ENCODE measurements around the gene ENO1.
"Not testable (repeated sequence)": the region's sequence is repeated elsewhere in the genome, so short reads cannot be mapped to it uniquely, and the experiment has no call there.

Gene ENO1

DNA sequence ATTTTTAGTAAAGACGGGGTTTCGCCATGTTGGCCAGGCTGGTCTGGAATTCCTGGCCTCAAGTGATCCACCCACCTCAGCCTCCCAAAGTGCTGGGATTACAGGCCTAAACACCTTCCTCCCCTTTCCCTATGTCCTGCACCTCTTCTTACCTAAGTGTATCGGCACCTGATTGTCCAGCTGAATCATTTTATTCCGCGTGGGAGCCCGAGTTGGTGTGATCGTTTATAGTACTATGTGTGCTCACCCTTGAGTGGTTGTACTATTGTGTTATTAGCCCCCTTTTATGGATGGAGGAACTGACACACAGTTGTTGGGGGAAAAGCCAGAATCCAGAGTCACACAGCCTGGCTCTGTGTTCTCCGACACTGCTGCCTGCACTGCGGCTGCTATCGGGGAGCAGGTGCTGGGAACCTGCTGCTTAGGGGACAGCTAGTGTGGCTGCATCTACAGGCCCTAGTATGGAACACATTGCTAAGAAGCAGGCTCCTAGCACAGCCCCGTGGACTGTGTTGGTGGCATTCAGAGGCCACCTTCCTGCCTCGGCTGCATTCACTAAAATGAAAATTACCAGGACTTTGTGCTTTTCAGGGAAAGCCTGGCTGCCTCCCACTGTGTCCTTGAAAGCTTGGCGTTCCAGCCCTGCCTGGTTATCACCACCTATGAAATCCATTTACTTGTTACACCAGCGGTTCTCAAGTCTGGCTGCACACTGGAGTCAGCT, 21.6 kb downstream of the ENO1 start:
- Mint-ChIP-seq H3K27ac (peak overlapping the region; percentile 46), H3K27me3 (no peaks in the 10 kb centered on the region), H3K4me3 (no peak overlapping the region), H3K36me3 (ENCODE audit: low read depth) (peaks cover 38% of the 10 kb centered on the region), H3K9me3 (no peaks in the 10 kb centered on the region), H3K4me1 (peaks cover 26% of the 10 kb centered on the region)
- no peak for ATAC-seq
- no peak for DNase-seq

DNA sequence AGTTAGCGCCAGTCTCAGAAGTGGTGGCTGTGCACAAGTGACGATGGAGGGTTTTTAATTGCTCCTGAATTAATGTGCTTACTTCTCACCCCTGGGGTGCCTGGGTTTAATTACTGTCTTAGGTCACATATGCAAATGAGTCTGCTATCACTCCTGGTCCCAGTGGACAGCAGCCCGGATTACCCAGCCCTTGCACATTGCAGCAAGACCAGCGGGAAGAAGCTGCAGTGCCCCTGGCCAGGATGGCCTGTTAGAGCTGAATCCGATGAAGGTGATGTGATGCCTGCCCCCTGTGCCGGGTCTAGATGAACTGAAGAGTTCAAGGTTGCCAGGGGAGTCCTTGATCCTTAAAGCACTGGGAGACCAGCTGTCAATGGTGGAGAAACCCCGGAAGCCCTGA, 24.2 kb downstream of the ENO1 start:
- no peak for DNase-seq
- H3K4me1 Mint-ChIP-seq = peaks cover 12% of the 10 kb centered on the region
- no peak overlapping the region for H3K27ac Mint-ChIP-seq
- no peaks in the 10 kb centered on the region for H3K9me3 Mint-ChIP-seq
- no peak for ATAC-seq
- no peak overlapping the region for H3K4me3 Mint-ChIP-seq
- peaks cover 16% of the 10 kb centered on the region for H3K36me3 Mint-ChIP-seq (ENCODE audit: low read depth)
- no peaks in the 10 kb centered on the region for H3K27me3 Mint-ChIP-seq

DNA sequence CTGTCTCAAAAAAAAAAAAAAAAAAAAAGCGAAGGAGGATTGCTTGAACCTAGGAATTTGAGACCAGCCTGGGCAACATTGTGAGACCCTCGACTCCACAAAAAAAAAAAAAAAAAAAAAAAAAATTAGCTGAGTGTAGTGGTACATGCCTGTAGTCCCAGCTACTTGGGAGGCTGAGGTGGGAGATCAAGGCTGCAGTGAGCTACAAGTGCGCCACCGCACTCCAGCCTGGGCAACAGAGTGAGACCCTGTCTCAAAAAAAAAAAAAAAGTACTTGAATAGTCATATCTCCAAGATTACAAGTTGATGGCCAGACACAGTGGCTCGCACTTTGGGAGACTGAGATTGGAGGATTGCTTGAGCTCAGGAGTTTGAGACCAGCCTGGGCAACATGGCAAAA, 27.4 kb downstream of the ENO1 start:
- Mint-ChIP-seq H3K4me1 (no peaks in the 10 kb centered on the region), H3K36me3 (ENCODE audit: low read depth) (no peaks in the 10 kb centered on the region), H3K4me3 (no peak overlapping the region), H3K27me3 (no peaks in the 10 kb centered on the region), H3K27ac (no peak overlapping the region), H3K9me3 (no peaks in the 10 kb centered on the region)
- ATAC-seq (no peak), DNase-seq (no peak)

DNA sequence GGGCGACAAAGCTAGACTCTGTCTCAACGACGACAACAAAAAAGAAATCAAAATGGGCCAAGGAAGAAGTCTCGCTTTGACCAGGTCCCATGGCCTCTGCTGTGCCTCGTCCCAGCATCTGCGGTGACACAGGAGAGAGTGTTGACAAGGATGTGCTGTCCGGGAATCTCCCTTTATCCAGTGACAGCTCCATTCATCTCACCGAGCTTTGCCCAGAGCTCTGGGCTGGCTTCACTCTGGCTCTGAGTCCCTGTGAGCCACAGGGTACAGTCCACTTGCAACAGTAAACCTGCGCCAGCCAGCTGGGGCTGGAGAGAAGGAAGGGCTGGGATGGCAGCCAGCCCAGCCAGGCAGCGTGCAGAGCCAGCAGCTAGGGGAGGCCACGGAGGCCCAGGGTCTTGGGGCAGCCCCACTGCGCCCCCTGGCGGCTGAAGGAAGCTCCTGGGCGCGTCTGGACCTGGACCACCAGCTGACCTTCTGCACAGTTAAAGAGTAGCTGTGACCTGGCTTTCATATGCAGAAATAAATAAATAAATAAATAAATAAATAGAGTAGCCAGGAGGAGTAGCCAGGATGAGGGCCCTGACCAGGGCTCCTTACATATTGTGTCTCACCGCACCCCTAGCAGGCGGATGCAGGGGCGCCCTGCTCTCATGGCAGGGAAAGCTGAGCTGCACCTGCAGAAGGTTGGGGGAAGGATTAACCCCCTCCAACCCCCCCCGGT, 29.7 kb downstream of the ENO1 start:
- Mint-ChIP-seq H3K4me3 (no peak overlapping the region), H3K27ac (no peak overlapping the region)
- peak; percentile 88 for DNase-seq

DNA sequence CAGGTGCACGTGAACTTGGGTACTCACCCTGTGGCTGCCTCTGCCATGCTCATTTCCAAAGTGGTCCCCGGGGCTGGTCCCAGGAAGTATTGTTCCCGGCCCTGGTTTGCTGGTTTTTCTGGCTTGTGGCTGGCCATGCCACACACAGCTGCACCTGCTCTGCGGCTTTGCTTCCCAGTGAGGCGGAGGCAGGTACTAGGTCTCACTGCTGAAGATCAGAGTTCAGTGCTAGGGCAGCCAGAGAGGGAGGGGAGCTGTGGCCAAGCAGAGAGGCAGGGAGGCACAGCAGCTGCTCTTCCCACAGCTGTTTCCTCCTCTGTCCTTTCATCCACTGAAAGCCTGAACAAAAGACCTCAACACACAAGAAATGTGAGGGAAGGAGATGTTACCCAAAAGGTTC, 30.5 kb downstream of the ENO1 start:
- H3K36me3 Mint-ChIP-seq (ENCODE audit: low read depth) = no peaks in the 10 kb centered on the region
- no peak overlapping the region for H3K27ac Mint-ChIP-seq
- H3K9me3 Mint-ChIP-seq = no peaks in the 10 kb centered on the region
- DNase-seq = no peak
- no peak for ATAC-seq
- no peaks in the 10 kb centered on the region for H3K27me3 Mint-ChIP-seq
- H3K4me1 Mint-ChIP-seq = no peaks in the 10 kb centered on the region
- H3K4me3 Mint-ChIP-seq = no peak overlapping the region

More for the DNA sequence above, 29.7 kb downstream of the ENO1 start:
- Mint-ChIP-seq H3K9me3 (no peaks in the 10 kb centered on the region), H3K27me3 (no peaks in the 10 kb centered on the region), H3K4me1 (no peaks in the 10 kb centered on the region), H3K36me3 (ENCODE audit: low read depth) (no peaks in the 10 kb centered on the region)
- peak; percentile 95 for ATAC-seq

DNA sequence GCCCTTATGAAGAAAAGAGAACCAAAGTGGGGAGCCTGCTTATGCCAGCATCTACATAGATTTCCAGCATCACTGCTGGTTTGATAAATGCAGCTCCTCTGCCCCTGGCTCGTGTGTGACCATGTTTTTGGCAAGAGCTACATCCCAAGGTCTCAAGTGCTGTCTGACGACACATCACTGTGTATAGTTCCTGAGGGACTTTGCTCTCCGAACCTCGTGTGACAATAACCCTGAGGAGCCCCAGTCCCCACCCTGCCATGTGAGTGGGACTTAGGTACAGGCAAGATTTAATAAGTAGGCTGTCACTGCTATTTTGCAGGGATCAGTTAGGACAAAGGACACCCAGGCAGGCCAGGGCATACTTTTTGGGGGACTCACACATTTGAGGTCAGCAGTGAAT, 32.2 kb downstream of the ENO1 start:
- Mint-ChIP-seq H3K36me3 (ENCODE audit: low read depth) (no peaks in the 10 kb centered on the region), H3K4me3 (no peak overlapping the region), H3K27ac (no peak overlapping the region), H3K4me1 (no peaks in the 10 kb centered on the region), H3K9me3 (no peaks in the 10 kb centered on the region), H3K27me3 (no peaks in the 10 kb centered on the region)
- ATAC-seq (no peak), DNase-seq (no peak)

DNA sequence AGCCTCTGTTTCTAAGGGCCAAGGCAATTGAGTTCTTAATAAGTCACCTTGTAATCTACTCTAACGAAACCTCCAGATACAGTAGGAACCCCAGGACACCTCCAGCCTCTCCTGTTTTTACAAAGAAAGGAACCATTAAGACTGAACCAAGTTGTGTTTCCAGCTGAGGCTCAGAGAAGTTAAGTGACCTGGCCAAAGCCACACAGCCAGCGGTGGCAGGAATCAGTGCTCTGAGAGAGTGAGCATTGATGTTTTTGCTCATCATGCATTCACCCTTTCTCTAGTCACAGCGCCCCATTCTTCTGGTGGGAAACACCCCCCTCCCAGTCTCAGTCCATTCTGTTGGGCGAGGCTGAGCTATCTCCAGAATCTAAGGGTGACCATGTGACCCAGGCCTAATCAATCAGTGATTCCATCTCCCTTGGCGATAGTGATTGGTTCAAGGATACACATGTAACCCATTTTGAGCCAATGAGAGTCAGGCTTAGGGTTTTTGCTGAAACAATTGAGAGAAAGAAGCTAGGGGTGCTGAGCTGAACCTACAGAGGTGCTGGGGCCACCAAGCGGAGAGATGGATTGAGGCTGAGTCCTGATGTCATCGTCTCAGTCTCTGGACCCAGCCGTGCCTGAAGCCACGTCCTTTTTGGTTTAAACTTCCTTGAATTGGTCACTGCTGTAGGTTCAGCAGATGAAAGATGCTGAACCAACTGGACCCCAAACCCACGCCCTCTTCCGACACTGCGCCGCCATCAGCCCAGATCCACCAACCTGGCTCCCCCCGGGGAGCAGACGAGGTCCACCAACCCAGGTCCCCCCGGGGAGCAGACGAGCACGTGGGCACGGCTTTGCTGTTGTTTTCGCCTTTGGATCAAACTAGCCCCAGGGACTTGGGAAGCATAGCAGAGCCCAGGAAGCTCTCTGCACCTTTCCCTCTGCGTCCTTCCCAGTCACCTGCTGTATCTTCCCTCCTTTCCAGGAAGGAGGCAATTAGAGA, 33.1 kb downstream of the ENO1 start:
- Mint-ChIP-seq H3K9me3 (peaks cover 2% of the 10 kb centered on the region), H3K4me1 (no peaks in the 10 kb centered on the region), H3K27me3 (no peaks in the 10 kb centered on the region), H3K4me3 (no peak overlapping the region), H3K27ac (no peak overlapping the region), H3K36me3 (ENCODE audit: low read depth) (no peaks in the 10 kb centered on the region)
- DNase-seq (no peak), ATAC-seq (no peak)

DNA sequence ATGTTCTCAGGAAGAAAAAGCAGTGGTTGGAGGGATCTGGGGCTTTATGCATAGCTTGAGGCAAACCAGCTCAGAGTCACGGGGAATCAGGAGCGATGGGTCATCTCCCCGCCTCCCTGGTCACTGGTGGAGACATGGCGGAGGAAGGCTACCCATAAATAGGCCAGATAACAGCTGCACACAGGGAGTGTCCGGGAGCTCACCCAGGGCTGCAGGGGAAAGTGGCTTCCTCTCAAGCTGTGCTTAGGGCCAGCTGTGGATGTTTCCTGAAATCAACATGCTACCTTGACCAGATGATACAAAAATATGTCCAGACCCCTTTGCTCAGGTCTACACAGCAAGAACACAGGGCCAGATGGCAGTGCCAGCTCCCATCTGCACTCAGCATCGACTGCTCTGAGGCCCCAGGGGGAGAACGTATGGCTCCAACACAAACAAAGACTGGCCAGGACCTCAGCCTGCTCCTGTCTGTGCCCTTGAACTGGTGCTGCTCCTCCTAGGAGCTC, 33.9 kb downstream of the ENO1 start:
- Mint-ChIP-seq H3K36me3 (ENCODE audit: low read depth) (no peaks in the 10 kb centered on the region), H3K9me3 (peaks cover 9% of the 10 kb centered on the region), H3K4me3 (no peak overlapping the region), H3K4me1 (no peaks in the 10 kb centered on the region), H3K27ac (no peak overlapping the region), H3K27me3 (no peaks in the 10 kb centered on the region)
- DNase-seq (no peak), ATAC-seq (no peak)

DNA sequence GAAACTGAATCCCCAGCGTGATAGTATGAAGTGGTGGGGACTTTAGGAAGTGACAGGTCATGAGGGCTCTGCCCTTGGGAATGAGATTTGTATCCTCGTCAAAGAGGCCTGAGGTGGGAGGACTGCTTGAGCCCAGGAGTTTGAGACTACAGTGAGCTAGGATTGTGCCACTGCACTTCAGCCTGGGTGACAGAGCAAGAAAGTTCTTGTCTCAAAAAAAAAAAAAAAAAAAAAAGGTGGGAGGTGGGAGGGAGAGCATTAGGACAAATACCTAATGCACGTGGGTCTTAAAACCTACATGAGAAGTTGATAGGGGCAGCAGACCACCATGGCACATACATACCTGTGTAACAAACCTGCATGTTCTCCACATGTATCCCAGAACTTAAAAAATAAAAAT, 37.1 kb downstream of the ENO1 start:
- no peak overlapping the region for H3K27ac Mint-ChIP-seq
- ATAC-seq = no peak
- no peaks in the 10 kb centered on the region for H3K4me1 Mint-ChIP-seq

DNA sequence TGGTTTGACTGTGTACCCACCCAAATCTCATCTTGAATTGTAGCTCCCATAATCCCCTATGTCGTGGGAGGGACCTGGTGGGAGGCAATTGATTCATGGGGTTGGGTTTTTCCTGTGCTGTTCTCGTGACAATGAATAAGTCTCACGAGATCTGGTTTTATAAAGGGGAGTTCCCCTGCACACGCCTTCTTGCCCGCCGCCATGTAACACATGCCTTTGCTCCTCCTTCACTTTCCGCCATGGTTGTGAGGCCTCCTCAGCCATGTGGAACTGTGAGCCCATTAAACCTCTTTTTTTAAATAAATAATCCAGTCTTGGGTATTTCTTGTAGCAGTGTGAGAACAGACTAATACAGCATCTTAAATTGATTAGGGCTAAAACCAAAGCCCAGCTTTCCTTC, 38.5 kb downstream of the ENO1 start:
- no peaks in the 10 kb centered on the region for H3K4me1 Mint-ChIP-seq
- H3K27ac Mint-ChIP-seq = no peak overlapping the region
- H3K36me3 Mint-ChIP-seq (ENCODE audit: low read depth) = no peaks in the 10 kb centered on the region
- DNase-seq (no peak), ATAC-seq (no peak)
- H3K9me3 Mint-ChIP-seq = peaks cover 9% of the 10 kb centered on the region
- H3K4me3 Mint-ChIP-seq = no peak overlapping the region
- no peaks in the 10 kb centered on the region for H3K27me3 Mint-ChIP-seq

More for the DNA sequence above, 37.1 kb downstream of the ENO1 start:
- no peak overlapping the region for H3K4me3 Mint-ChIP-seq
- no peaks in the 10 kb centered on the region for H3K27me3 Mint-ChIP-seq
- DNase-seq = no peak
- H3K9me3 Mint-ChIP-seq = peaks cover 9% of the 10 kb centered on the region
- no peaks in the 10 kb centered on the region for H3K36me3 Mint-ChIP-seq (ENCODE audit: low read depth)

DNA sequence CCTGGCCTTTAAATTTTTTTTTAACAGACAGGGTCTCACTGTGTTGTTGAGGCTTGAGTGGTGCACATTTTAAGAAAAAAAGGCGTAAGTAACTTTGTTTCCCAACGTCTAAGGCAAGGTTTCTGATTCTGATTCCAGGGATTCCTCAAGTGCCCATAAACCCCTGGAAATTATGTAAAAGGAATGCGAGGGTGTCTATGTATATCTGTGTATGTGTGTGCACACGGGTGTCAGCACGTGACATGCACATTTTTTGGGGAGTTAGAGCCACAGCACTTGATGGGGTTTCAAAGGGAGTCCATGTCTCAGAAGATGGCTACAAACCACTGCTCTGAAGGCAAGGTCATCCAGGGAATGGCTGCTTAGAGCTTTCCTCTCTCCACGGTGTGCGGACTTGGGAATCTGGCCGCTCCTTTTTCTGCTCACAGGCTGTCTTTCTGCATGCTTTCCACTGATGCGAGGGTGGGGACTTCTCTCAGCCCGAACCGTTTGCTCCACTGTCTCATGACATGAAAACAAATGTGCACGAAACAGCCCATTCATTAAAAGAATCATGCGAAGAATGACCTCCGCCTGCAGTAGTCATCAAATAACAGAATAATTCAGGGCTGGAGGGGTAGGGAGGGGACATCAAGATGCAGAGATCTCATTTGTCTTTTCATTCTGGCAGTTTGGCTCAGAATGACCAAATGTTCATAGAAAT, 42.4 kb downstream of the ENO1 start:
- Mint-ChIP-seq H3K27ac (no peak overlapping the region), H3K27me3 (no peaks in the 10 kb centered on the region), H3K36me3 (ENCODE audit: low read depth) (no peaks in the 10 kb centered on the region), H3K4me3 (no peak overlapping the region), H3K9me3 (peaks cover 9% of the 10 kb centered on the region), H3K4me1 (no peaks in the 10 kb centered on the region)
- ATAC-seq = no peak
- no peak for DNase-seq

DNA sequence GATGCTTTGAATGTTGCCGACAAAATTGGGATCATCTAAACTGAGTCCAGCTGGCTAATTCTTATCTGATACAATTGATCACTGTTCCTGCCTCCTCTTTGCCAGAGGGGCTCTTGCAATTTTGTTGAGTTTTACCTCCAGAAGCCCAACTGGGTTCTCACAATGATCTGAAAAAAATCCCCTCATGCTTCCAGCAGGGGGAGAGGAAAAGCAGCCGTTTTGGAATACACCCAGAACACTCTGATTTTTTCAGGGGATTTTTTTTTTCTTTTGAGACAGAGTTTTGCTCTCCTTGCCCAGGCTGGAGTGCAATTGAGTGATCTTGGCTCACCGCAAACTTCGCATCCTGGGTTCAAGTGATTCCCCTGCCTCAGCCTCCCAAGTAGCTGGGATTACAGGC, 47.1 kb downstream of the ENO1 start:
- DNase-seq = no peak
- Mint-ChIP-seq H3K4me3 (no peak overlapping the region), H3K27ac (no peak overlapping the region), H3K36me3 (ENCODE audit: low read depth) (no peaks in the 10 kb centered on the region), H3K27me3 (no peaks in the 10 kb centered on the region), H3K4me1 (peaks cover 10% of the 10 kb centered on the region), H3K9me3 (no peaks in the 10 kb centered on the region)
- ATAC-seq = no peak

DNA sequence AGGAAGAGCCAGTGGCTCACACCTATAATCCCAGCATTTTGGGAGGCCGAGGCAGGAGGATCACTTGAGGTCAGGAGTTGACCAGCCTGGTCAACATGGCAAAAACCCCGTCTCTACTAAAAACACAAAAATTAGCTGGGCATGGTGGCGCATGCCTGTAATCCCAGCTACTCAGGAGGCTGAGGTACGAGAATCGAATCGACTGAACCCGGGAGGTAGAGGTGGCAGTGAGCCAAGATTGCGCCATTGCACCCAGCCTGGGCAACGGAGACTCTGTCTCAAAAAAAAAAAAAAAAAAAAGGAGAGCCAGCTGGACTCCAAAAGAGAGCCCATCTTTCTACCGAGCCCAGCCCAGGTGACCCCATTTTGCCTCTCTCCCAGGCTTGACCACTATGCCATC, 47.8 kb downstream of the ENO1 start:
- peak overlapping the region; percentile 19 for H3K27ac Mint-ChIP-seq
- DNase-seq; H3K4me3 Mint-ChIP-seq; H3K4me1 Mint-ChIP-seq; H3K36me3 Mint-ChIP-seq (ENCODE audit: low read depth); H3K27me3 Mint-ChIP-seq; ATAC-seq; H3K9me3 Mint-ChIP-seq: not testable (repeated sequence)

DNA sequence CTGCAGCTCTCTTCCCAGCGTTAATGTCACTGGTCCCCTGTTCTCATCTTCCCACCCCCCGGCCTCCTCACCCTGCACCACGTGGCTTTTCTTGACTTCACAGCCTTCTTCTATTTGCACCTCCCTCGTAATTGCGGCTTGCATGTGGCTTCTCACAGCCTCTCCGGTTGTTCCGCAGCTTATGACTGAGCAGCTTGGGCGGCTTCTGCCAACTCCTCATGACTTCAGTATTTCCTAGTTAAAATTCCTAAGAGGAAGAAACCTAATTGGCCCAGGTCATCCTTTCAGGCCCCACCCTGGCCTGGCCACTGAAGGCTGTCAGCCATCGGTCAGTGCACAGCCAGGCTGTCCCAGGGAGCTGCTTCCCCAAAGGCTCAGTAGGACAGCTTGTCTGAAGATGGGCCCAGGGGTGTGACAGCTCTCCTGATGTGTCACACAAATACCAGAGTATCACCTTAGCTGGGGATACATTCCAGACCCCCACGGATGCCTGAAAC, 52.5 kb downstream of the ENO1 start:
- Mint-ChIP-seq H3K4me1 (peaks cover 10% of the 10 kb centered on the region), H3K9me3 (no peaks in the 10 kb centered on the region), H3K27me3 (no peaks in the 10 kb centered on the region), H3K36me3 (ENCODE audit: low read depth) (no peaks in the 10 kb centered on the region), H3K4me3 (no peak overlapping the region), H3K27ac (no peak overlapping the region)
- ATAC-seq (no peak), DNase-seq (no peak)

Measured in activated naive CD8-positive, alpha-beta T cell treated with anti-CD3 and anti-CD28 coated beads, Interleukin-2, amount 50 U/mL, for 24 hours (primary cell).